RWPE2 (cell line): Measurements from ENCODE around the gene FBXL19.

Source experiments
- ATAC-seq: fragments of 200-7000 bp; cut with Tn5 transposase; 3 replicates; pipeline ENCODE4 v1.9.1; 2021; ENCODE audit warnings: low read depth
- DNase-seq: peaks from one replicate; pipeline ENCODE4 v3.0.0-alpha.2; 2020; ENCODE audit warnings: low spot score
- H3K27ac ChIP-seq: fragments of 450-650 bp; 2 replicates; pipeline ENCODE4 v1.5.1; 2017; ENCODE audit warnings: mild to moderate bottlenecking; ENCODE audit not compliant: poor library complexity, severe bottlenecking
- H3K27me3 ChIP-seq: fragments of 250-450 bp; sonication (Bioruptor Pico); 2 replicates; pipeline ENCODE4 v1.5.1; 2021; ENCODE audit warnings: mild to moderate bottlenecking, moderate library complexity; ENCODE audit not compliant: insufficient read depth, poor library complexity, severe bottlenecking
- H3K36me3 ChIP-seq: fragments of 250-450 bp; sonication (Bioruptor Pico); 2 replicates; pipeline ENCODE4 v1.5.1; 2020; ENCODE audit warnings: low read depth, mild to moderate bottlenecking, moderate library complexity
- H3K4me1 ChIP-seq: fragments of 250-450 bp; sonication (Bioruptor Pico); 2 replicates; pipeline ENCODE4 v1.5.1; 2021; ENCODE audit warnings: mild to moderate bottlenecking, moderate library complexity; ENCODE audit not compliant: insufficient read depth, poor library complexity, severe bottlenecking
- H3K4me3 ChIP-seq: fragments of 250-450 bp; sonication (Bioruptor Pico); 2 replicates; pipeline ENCODE4 v1.5.1; 2021; ENCODE audit warnings: mild to moderate bottlenecking, moderate library complexity; ENCODE audit not compliant: severe bottlenecking
- H3K9me3 ChIP-seq: fragments of 250-450 bp; sonication (Bioruptor Pico); 2 replicates; pipeline ENCODE4 v1.5.1; 2021; ENCODE audit warnings: mild to moderate bottlenecking, moderate library complexity; ENCODE audit not compliant: severe bottlenecking
- TF ChIP-seq, protein P1 (sequence below): fragments of 450-650 bp; IDR thresholded peaks from one replicate; pipeline ENCODE4 v1.5.1; 2017; ENCODE audit warnings: mild to moderate bottlenecking, moderate library complexity; ENCODE audit not compliant: poor library complexity, severe bottlenecking

FBXL19 gene

DNA sequence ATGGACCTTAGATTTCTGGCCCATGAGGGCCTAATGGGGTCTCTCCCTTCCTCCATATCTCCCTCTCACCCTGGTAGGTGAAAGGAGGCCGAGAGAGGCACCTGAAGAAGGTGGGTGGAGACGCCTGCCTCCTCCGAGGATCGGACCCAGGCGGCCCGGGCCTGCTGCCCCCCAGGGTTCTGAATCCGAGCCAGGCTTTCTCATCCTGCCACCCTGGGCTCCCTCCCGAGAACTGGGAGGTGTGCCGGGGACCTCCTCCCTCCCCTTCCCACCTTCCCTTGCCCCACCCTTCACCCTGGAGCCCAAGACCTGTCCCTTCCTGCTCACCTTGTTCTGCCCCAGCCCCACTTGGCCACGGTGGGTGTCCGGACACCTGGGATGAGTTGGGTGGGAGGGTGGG lies 5.0 kb downstream of the FBXL19 start:
- TF ChIP-seq, protein P1, sequence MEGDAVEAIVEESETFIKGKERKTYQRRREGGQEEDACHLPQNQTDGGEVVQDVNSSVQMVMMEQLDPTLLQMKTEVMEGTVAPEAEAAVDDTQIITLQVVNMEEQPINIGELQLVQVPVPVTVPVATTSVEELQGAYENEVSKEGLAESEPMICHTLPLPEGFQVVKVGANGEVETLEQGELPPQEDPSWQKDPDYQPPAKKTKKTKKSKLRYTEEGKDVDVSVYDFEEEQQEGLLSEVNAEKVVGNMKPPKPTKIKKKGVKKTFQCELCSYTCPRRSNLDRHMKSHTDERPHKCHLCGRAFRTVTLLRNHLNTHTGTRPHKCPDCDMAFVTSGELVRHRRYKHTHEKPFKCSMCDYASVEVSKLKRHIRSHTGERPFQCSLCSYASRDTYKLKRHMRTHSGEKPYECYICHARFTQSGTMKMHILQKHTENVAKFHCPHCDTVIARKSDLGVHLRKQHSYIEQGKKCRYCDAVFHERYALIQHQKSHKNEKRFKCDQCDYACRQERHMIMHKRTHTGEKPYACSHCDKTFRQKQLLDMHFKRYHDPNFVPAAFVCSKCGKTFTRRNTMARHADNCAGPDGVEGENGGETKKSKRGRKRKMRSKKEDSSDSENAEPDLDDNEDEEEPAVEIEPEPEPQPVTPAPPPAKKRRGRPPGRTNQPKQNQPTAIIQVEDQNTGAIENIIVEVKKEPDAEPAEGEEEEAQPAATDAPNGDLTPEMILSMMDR: no peak
- no peak for DNase-seq
- Histone ChIP-seq H3K4me3 (no peak overlapping the region), H3K9me3 (no peaks in the 10 kb centered on the region), H3K36me3 (peaks cover 26% of the 10 kb centered on the region), H3K27me3 (no peaks in the 10 kb centered on the region), H3K27ac (no peak overlapping the region), H3K4me1 (no peaks in the 10 kb centered on the region)
- no peak for ATAC-seq

DNA sequence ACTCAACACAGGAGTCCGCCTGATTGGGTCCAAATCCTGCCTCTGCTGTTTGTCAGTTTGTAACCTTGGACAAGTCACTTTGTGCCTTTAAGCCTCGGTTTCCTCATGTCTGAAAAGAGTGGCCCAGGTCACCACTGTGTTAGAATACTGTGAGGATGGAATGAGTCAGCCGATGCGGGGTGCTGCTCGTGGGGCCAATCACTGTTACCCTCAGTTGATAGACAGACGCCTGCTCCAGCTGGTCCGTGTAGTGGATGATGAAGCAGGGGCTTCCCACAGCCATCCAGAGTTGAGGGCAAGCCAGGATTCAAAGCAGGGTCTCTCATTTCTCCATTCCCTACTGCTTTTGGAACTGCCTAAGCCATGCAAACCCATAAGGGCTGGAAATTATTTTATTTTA lies 5.8 kb downstream of the FBXL19 start:
- Histone ChIP-seq H3K27ac (no peak overlapping the region), H3K4me1 (no peaks in the 10 kb centered on the region), H3K4me3 (no peak overlapping the region), H3K9me3 (no peaks in the 10 kb centered on the region), H3K36me3 (peaks cover 32% of the 10 kb centered on the region), H3K27me3 (no peaks in the 10 kb centered on the region)
- TF ChIP-seq, protein P1: no peak
- ATAC-seq: no peak
- DNase-seq: no peak

DNA sequence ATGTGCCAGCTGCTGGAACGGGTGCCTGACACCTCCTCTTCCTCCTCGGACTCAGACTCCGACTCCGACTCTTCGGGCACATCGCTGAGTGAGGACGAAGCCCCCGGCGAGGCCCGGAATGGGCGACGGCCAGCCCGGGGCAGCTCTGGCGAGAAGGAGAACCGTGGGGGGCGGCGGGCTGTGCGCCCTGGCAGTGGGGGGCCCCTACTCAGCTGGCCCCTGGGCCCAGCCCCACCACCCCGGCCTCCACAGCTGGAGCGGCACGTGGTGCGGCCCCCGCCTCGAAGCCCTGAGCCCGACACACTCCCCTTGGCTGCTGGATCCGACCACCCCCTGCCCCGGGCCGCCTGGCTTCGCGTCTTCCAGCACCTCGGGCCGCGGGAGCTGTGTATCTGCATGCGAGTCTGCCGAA lies 6.8 kb downstream of the FBXL19 start:
- H3K4me3 ChIP-seq: no peak overlapping the region
- H3K27me3 ChIP-seq: no peaks in the 10 kb centered on the region
- DNase-seq (no peak), ATAC-seq (no peak)
- H3K9me3 ChIP-seq: no peaks in the 10 kb centered on the region
- TF ChIP-seq, protein P1: no peak
- H3K27ac ChIP-seq: no peak overlapping the region
- peaks cover 32% of the 10 kb centered on the region for H3K36me3 ChIP-seq
- H3K4me1 ChIP-seq: no peaks in the 10 kb centered on the region

GRCh38 chr16:30931068-30931650 lies 7.8 kb downstream of the FBXL19 start:
- ATAC-seq: no peak
- H3K36me3 ChIP-seq: peaks cover 32% of the 10 kb centered on the region
- no peak for DNase-seq
- no peaks in the 10 kb centered on the region for H3K9me3 ChIP-seq
- TF ChIP-seq, protein P1: no peak
- H3K4me3 ChIP-seq: no peak overlapping the region
- no peak overlapping the region for H3K27ac ChIP-seq
- H3K27me3 ChIP-seq: no peaks in the 10 kb centered on the region
- H3K4me1 ChIP-seq: no peaks in the 10 kb centered on the region

- TF ChIP-seq, protein P1: peak; percentile 28
- Histone ChIP-seq H3K36me3 (peaks cover 44% of the 10 kb centered on the region), H3K9me3 (no peaks in the 10 kb centered on the region), H3K27me3 (no peaks in the 10 kb centered on the region), H3K27ac (no peak overlapping the region), H3K4me3 (no peak overlapping the region), H3K4me1 (peaks cover 6% of the 10 kb centered on the region)
- no peak; the same call in 2 of the 3 replicates for ATAC-seq
- DNase-seq: no peak
These were observed 11.6 kb downstream of the FBXL19 start for GRCh38 chr16:30934827-30935557.
